MM.1S (cell line): ENCODE results near the gene ABL2.

Experiments
- CTCF ChIP-seq: fragments of 300-600 bp; sonication (generic); IDR thresholded peaks from 2 replicates; pipeline ENCODE4 v1.5.1; 2016; ENCODE audit warnings: antibody characterized with exemption, low read length, mixed read lengths
- EZH2phosphoT487 ChIP-seq: fragments of 300-600 bp; sonication (generic); IDR thresholded peaks from 2 replicates; pipeline ENCODE4 v1.6.1; 2018; ENCODE audit warnings: antibody characterized with exemption, low read length

- TF ChIP-seq CTCF (no peak), EZH2phosphoT487 (no peak)
Observed at GRCh38 chr1:179151908-179152682, 77.4 kb downstream of the ABL2 start.
